HCT116 (cell line): ENCODE data around the gene LMTK3.
"Not testable (repeated sequence)": the region's sequence is repeated elsewhere in the genome, so short reads cannot be mapped to it uniquely, and the experiment has no call there.

Experiments used
- EZH2 ChIP-seq: fragments of 200-600 bp; sonication (generic); IDR thresholded peaks from 2 replicates; pipeline ENCODE4 v1.6.1; 2017; ENCODE audit warnings: antibody characterized with exemption, mixed run types
- POLR2A ChIP-seq: IDR thresholded peaks from 2 replicates; pipeline ENCODE4 v1.7.0; 2011; ENCODE audit warnings: borderline replicate concordance; ENCODE audit not compliant: insufficient read depth, insufficient read length; ENCODE audit errors: extremely low read depth
- POLR2AphosphoS5 ChIP-seq: IDR thresholded peaks from 2 replicates; pipeline ENCODE4 v1.6.1; 2011; ENCODE audit warnings: mild to moderate bottlenecking, low read depth, low read length, moderate library complexity
- RAD21 ChIP-seq: IDR thresholded peaks from 2 replicates; pipeline ENCODE4 v1.6.1; 2012; ENCODE audit warnings: low read depth, mild to moderate bottlenecking
- SIN3A ChIP-seq: IDR thresholded peaks from 2 replicates; pipeline ENCODE4 v1.6.1; 2012; ENCODE audit warnings: low read depth
- SP1 ChIP-seq: IDR thresholded peaks from 2 replicates; pipeline ENCODE4 v1.6.1; 2012; ENCODE audit warnings: low read depth
- YY1 ChIP-seq: IDR thresholded peaks from 2 replicates; pipeline ENCODE4 v1.6.1; 2011; ENCODE audit warnings: low read length, low read depth, moderate library complexity, mild to moderate bottlenecking; ENCODE audit not compliant: insufficient replicate concordance; ENCODE audit errors: extremely low read depth
- TF ChIP-seq, protein P1 (sequence below), 3 experiments: fragments of 200-600 bp in 1 of 3; sonication (generic) in 1 of 3; IDR thresholded peaks in 2 of 3; conservative IDR thresholded peaks in 1 of 3; 2 replicates each; pipeline ENCODE4 v1.5.1; 2012 to 2017; ENCODE audit warnings: low read depth in 2 of 3, low read length in 2 of 3, antibody characterized with exemption in 1 of 3, borderline replicate concordance in 1 of 3, control low read depth in 1 of 3, mild to moderate bottlenecking in 1 of 3, mixed read lengths in 1 of 3, mixed run types in 1 of 3, moderate library complexity in 1 of 3; ENCODE audit not compliant: insufficient read depth in 1 of 3
- TF ChIP-seq, protein P2 (sequence below): IDR thresholded peaks from 2 replicates; pipeline ENCODE4 v1.6.1; 2012; ENCODE audit warnings: low read depth

DNA sequence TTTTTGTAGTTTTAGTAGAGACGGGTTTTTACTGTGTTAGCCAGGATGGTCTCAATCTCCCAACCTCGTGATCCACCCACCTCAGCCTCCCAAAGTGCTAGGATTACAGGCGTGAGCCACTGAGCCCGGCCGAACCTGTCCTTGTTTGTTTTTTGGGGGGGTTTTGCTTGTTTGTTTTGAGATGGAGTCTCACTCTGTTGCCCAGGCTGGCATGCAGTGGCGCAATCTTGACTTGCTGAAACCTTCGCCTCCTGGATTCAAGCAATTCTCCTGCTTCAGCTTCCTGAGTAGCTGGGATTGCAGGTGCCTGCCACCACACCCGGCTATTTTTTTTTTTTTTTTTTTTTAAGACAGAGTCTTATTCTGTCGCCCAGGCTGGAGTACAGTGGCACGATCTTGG lies 24.9 kb downstream of the LMTK3 start:
- not testable (repeated sequence) for TF ChIP-seq POLR2AphosphoS5, POLR2A, YY1, SIN3A, EZH2, SP1, RAD21
- TF ChIP-seq, protein P1, sequence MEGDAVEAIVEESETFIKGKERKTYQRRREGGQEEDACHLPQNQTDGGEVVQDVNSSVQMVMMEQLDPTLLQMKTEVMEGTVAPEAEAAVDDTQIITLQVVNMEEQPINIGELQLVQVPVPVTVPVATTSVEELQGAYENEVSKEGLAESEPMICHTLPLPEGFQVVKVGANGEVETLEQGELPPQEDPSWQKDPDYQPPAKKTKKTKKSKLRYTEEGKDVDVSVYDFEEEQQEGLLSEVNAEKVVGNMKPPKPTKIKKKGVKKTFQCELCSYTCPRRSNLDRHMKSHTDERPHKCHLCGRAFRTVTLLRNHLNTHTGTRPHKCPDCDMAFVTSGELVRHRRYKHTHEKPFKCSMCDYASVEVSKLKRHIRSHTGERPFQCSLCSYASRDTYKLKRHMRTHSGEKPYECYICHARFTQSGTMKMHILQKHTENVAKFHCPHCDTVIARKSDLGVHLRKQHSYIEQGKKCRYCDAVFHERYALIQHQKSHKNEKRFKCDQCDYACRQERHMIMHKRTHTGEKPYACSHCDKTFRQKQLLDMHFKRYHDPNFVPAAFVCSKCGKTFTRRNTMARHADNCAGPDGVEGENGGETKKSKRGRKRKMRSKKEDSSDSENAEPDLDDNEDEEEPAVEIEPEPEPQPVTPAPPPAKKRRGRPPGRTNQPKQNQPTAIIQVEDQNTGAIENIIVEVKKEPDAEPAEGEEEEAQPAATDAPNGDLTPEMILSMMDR (IDR thresholded peaks at IDR 0.05 in 2 of 3, conservative IDR thresholded peaks at IDR 0.05 in 1 of 3; ENCODE audit: borderline replicate concordance in 1 of 3, insufficient read depth in 1 of 3, low read depth in 2 of 3, low read length in 2 of 3) = not testable (repeated sequence)
- TF ChIP-seq, protein P2, sequence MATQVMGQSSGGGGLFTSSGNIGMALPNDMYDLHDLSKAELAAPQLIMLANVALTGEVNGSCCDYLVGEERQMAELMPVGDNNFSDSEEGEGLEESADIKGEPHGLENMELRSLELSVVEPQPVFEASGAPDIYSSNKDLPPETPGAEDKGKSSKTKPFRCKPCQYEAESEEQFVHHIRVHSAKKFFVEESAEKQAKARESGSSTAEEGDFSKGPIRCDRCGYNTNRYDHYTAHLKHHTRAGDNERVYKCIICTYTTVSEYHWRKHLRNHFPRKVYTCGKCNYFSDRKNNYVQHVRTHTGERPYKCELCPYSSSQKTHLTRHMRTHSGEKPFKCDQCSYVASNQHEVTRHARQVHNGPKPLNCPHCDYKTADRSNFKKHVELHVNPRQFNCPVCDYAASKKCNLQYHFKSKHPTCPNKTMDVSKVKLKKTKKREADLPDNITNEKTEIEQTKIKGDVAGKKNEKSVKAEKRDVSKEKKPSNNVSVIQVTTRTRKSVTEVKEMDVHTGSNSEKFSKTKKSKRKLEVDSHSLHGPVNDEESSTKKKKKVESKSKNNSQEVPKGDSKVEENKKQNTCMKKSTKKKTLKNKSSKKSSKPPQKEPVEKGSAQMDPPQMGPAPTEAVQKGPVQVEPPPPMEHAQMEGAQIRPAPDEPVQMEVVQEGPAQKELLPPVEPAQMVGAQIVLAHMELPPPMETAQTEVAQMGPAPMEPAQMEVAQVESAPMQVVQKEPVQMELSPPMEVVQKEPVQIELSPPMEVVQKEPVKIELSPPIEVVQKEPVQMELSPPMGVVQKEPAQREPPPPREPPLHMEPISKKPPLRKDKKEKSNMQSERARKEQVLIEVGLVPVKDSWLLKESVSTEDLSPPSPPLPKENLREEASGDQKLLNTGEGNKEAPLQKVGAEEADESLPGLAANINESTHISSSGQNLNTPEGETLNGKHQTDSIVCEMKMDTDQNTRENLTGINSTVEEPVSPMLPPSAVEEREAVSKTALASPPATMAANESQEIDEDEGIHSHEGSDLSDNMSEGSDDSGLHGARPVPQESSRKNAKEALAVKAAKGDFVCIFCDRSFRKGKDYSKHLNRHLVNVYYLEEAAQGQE = not testable (repeated sequence)
